HG03469 (cell line): Measurements from ENCODE around the gene SHH.

Source experiments
- ATAC-seq: cut with Tn5 transposase; IDR thresholded peaks from one replicate; pipeline ENCODE4 v1.9.1; 2021; ENCODE audit warnings: mild to moderate bottlenecking, moderate library complexity, moderate number of reproducible peaks; ENCODE audit not compliant: unreplicated experiment

Gene SHH

GRCh38 chr7:155807789-155808548 lies 4.3 kb downstream of the SHH start:
- no peak for ATAC-seq

GRCh38 chr7:155807065-155807671 lies 5.1 kb downstream of the SHH start:
- ATAC-seq = no peak

GRCh38 chr7:155806096-155806871 lies 6.0 kb downstream of the SHH start:
- ATAC-seq = no peak

GRCh38 chr7:155805826-155806095 lies 6.5 kb downstream of the SHH start:
- ATAC-seq = no peak

GRCh38 chr7:155804897-155805825 lies 7.1 kb downstream of the SHH start:
- no peak for ATAC-seq

- no peak for ATAC-seq
Measured at GRCh38 chr7:155804431-155804831, 7.8 kb downstream of the SHH start.

- no peak for ATAC-seq
Measured at GRCh38 chr7:155803418-155804376, 8.6 kb downstream of the SHH start.

GRCh38 chr7:155802906-155803417 lies 9.3 kb downstream of the SHH start:
- ATAC-seq = no peak

- ATAC-seq = no peak
Measured at GRCh38 chr7:155802291-155802690, 10.0 kb downstream of the SHH start.

GRCh38 chr7:155800741-155801267 lies 11.5 kb downstream of the SHH start:
- ATAC-seq = no peak

- no peak for ATAC-seq
Measured at GRCh38 chr7:155800301-155800700, 12.0 kb downstream of the SHH start.

GRCh38 chr7:155799514-155799913 lies 12.7 kb downstream of the SHH start:
- ATAC-seq = no peak

- ATAC-seq = no peak
Measured at GRCh38 chr7:155798673-155799439, 13.4 kb downstream of the SHH start.

GRCh38 chr7:155797262-155798250 lies 14.7 kb downstream of the SHH start:
- ATAC-seq = no peak

- no peak for ATAC-seq
Measured at GRCh38 chr7:155796381-155797261, 15.6 kb downstream of the SHH start.

- no peak for ATAC-seq
Measured at GRCh38 chr7:155795951-155796350, 16.3 kb downstream of the SHH start.
